NT2/D1 (cell line): ENCODE results near the gene ZNF33B.

Experiments
- SUZ12 ChIP-seq: IDR thresholded peaks from 2 replicates; pipeline ENCODE4 v1.6.1; 2011; ENCODE audit not compliant: insufficient read length, insufficient read depth; ENCODE audit errors: extremely low read depth
- YY1 ChIP-seq: IDR thresholded peaks from 2 replicates; pipeline ENCODE4 v1.6.1; 2011; ENCODE audit not compliant: insufficient read length, insufficient read depth
- ZNF274 ChIP-seq: IDR thresholded peaks from 2 replicates; pipeline ENCODE4 v1.6.1; 2011; ENCODE audit warnings: mild to moderate bottlenecking, low read depth, low read length

DNA sequence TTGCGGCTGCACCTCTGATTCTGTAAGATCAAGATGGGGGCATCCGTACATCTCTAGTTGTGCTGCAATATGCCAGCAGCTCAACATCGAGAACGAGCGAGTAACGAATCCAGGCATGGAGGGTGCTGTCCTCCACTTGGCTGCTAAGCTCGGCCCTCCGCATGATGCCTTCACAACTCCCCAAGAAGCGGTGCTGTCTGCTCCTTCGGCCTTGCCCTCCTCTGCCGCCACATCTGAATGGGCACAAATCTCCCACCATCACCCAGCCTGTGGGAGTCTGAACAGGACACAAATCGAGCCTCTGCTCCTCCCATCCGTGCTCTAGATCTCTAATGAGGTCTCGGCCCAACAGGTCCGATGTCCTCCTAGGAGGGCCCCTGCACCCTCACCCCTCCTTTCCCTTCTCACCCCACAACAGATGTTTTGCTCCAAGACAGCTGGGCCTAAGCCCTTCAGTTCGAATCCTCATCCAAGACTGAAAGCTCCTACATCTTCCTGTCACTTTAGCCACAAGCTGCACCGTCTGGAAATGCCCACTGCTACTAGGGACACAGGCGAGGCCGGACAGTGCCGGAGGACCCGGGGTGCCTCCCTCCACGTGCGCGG is 86.7 kb downstream of the ZNF33B start:
- TF ChIP-seq ZNF274 (no peak), YY1 (no peak), SUZ12 (no peak)
